HG03139 (cell line): Measurements from ENCODE around the gene AGAP9.
"Not testable (repeated sequence)": the region's sequence is repeated elsewhere in the genome, so short reads cannot be mapped to it uniquely, and the experiment has no call there.

ENCODE experiments used
- ATAC-seq: cut with Tn5 transposase; IDR thresholded peaks from one replicate; pipeline ENCODE4 v1.9.1; 2021; ENCODE audit not compliant: unreplicated experiment

AGAP9 gene

GRCh38 chr10:47489630-47490029 lies 33.8 kb downstream of the AGAP9 start:
- ATAC-seq: not testable (repeated sequence)

- ATAC-seq: not testable (repeated sequence)
Measured at GRCh38 chr10:47485943-47486342, 37.5 kb downstream of the AGAP9 start.

DNA sequence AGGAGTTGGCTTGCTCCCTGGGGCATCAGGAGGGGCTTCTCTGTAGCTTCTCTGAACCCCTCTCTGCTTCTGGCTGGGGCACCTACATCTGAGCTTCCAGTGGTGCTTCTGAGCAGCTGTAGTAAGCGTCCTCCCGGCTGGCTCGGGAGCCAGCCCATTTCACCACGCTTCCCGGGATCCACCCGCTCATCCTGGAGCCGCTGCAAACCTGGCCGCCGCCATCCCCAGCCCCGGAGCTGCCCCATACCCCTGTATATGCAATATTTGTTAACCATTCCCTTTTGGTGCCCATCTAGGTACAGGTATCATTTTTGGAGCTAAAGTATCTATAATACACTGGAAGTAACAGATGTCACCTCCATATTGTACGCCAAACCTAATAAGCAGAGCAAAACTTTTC lies 38.7 kb downstream of the AGAP9 start:
- ATAC-seq: not testable (repeated sequence)

DNA sequence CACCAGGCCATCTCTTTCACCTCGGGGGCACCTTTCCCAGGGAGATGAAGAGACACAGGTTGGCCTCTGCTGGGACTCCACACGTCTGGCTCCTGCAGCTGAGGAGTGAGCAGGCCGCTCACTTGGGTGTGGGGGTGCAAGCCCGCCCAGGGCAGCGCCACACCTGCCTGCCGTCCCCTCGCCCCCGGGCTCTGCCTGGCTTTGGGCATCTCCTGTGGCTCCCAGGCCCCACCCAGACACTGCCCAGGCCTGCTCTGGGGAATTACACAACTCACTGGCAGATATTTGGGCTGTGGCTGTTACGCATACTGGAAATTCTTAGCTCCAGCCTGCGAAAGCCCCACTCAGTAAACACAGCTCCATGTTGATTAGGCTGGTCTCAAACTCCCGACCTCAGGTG lies 39.5 kb downstream of the AGAP9 start, which contains the start of gene ANXA8:
ANXA8 (minus strand) TSS at position 193 of the 400 bp plus-strand sequence; CDS start at position 11, 182 bp downstream.
- not testable (repeated sequence) for ATAC-seq

GRCh38 chr10:47482367-47482766 lies 41.1 kb downstream of the AGAP9 start:
- not testable (repeated sequence) for ATAC-seq

- not testable (repeated sequence) for ATAC-seq
Measured at GRCh38 chr10:47481768-47482181, 41.7 kb downstream of the AGAP9 start.

- ATAC-seq: not testable (repeated sequence)
Measured at GRCh38 chr10:47481182-47481766, 42.2 kb downstream of the AGAP9 start.

- ATAC-seq: not testable (repeated sequence)
Measured at GRCh38 chr10:47480133-47480532, 43.3 kb downstream of the AGAP9 start.

- ATAC-seq: not testable (repeated sequence)
Measured at GRCh38 chr10:47478114-47478513, 45.3 kb downstream of the AGAP9 start.

GRCh38 chr10:47477078-47477477 lies 46.4 kb downstream of the AGAP9 start:
- not testable (repeated sequence) for ATAC-seq

DNA sequence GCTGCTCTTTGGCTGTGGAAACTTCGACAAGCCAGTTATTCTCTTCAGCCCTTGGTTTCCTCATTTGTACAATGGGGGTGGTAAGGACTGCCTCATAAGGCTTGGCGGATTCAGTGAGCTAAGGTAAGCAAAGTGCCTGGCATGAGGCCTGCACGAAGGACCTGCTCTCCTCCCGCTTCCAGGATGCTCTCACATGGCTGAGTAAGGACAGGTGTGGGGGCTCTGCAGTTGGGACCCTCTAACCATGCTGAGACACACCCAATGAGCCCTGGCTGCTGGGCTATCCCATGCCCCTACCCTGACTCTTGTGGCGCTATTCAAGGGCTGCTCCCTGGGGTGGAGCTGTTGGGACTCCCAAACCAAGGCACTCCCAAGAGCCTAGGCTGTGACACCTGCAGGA lies 48.3 kb downstream of the AGAP9 start:
- not testable (repeated sequence) for ATAC-seq

DNA sequence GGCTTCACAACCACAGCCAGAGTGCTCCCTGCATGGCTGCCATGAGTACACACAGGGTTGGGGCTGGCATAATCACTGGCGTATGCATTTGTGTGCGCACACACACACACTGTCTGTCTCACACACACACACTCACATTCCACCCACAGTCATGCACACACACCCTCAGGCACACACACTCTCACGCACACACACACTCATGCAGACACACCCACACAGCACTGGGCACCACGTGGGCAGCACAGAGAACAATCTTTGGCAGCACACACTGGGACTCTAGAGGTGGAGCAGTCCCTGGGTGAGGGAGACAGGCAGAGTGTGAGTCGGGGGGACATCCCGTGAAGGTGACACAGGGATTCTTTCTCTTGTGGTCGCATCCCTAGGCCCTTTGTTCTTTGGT lies 49.9 kb downstream of the AGAP9 start:
- not testable (repeated sequence) for ATAC-seq

GRCh38 chr10:47472647-47473046 lies 50.8 kb downstream of the AGAP9 start:
- not testable (repeated sequence) for ATAC-seq

- not testable (repeated sequence) for ATAC-seq
Measured at GRCh38 chr10:47472072-47472471, 51.4 kb downstream of the AGAP9 start.

GRCh38 chr10:47468731-47469528 lies 54.5 kb downstream of the AGAP9 start:
- not testable (repeated sequence) for ATAC-seq

- ATAC-seq: not testable (repeated sequence)
Measured at GRCh38 chr10:47467957-47468356, 55.5 kb downstream of the AGAP9 start.

DNA sequence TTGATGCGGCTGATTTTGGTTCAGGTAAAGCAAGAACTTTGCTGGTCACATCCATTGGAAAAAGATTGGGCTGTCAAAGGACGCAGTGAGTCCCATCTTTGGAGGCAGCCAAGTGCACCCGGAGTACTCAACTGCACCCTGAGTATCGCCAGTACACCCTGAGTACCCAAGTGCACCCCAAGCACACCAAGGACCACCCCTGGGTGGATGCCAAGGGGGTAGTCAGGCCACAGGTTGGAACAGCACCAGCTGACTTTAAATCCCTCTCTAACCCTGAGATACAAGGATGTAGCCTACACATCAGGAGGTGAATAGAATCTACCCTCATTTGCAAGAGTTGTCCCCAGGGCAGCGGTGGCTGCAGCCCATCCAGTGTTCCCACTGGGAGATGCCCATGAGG lies 56.0 kb downstream of the AGAP9 start:
- ATAC-seq: not testable (repeated sequence)

GRCh38 chr10:47465216-47465917 lies 58.1 kb downstream of the AGAP9 start:
- ATAC-seq: not testable (repeated sequence)

- ATAC-seq: not testable (repeated sequence)
Measured at GRCh38 chr10:47462577-47463358, 60.7 kb downstream of the AGAP9 start.

GRCh38 chr10:47461261-47461687 lies 62.2 kb downstream of the AGAP9 start:
- ATAC-seq: not testable (repeated sequence)
